HG03558 (cell line): ENCODE results near the gene FAM184A.
"Not testable (repeated sequence)": the region's sequence is repeated elsewhere in the genome, so short reads cannot be mapped to it uniquely, and the experiment has no call there.

Source experiments
- ATAC-seq: cut with Tn5 transposase; IDR thresholded peaks from one replicate; pipeline ENCODE4 v1.9.1; 2021; ENCODE audit warnings: moderate number of reproducible peaks; ENCODE audit not compliant: unreplicated experiment; ENCODE audit errors: extremely low read depth

FAM184A gene

DNA sequence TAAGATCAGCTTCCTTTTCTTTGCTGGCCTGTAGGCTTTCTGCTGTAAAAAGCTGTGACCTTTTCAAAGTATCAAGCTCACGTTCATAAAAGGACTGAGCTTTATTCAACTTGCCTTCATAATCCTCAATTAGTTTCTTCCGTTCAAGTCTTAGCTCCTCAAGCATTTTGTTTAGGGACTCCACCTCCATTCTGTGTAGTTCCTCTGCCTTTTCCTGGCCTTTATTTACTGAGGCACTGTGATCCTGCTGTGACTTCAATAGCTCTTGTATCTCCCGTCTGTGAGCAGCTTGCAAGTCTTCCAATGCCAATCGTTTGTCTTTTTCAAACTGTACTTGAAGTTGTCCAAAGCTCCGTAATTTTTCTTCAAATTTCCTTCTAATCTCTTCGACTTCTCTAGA is 54.4 kb downstream of the FAM184A start:
- ATAC-seq, result no peak

DNA sequence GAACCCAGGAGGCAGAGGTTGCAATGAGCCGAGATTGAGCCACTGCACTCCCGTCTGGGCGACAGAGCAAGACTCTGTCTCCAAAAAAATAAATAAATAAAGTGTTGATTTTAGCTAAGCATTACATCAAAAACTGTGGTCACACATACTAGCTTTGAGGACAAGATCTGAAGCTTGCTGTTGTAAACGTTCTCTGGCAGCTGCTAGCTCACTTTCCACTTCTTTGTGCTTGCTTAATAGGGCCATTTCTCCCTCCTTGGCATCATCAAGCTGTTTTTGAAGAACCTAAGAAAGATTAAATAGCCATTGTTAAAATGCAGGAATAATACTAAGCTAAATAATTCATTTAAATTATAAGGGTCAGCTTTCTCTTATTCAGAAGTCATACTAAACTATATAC is 55.7 kb downstream of the FAM184A start:
- no peak for ATAC-seq

DNA sequence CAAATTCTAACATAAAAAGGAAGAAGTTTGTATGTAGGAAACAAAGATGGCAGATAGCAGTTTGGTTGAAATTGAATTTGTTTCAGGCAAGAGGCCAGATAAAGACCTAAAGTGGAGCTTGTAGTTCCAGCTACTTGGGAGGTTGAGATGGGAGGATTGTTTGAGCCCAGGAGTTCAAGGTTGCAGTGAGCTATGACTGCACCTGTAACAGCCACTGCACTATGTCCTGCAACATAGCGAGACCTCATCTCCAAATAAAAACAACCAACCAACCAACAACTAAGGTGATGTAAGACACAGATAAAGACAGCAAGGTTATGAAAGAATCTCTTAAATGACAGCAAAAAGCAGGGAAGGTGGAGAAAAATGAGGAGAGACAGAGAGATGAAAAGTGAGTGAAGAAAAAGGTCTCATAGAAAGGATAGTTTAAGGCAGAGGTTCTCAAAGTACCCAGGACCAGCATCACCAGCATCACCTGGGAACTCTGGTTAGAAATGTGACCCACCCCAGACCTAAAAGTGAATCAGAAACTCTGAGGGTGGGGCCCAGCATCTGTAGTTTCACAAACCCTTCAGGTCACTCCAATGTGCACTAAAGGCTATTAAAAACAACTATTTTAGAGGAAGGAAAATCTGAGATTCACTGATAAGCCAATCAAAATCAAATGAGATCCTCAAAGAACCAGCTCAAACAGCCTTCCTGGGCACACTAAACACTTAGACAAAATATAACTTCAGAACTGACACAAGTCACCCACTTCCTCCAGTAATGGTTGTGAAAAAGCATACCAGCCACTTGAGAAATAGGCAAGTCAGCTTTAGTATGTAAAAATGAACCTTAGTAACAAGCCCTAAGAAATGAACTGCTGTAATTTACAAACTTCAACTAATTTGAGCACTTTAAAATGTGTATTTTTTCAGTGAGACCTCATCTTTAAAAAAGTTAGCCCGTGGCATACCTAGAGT is 57.6 kb downstream of the FAM184A start:
- ATAC-seq, result no peak

GRCh38 chr6:119015165-119015564 is 63.3 kb downstream of the FAM184A start:
- ATAC-seq, result not testable (repeated sequence)

DNA sequence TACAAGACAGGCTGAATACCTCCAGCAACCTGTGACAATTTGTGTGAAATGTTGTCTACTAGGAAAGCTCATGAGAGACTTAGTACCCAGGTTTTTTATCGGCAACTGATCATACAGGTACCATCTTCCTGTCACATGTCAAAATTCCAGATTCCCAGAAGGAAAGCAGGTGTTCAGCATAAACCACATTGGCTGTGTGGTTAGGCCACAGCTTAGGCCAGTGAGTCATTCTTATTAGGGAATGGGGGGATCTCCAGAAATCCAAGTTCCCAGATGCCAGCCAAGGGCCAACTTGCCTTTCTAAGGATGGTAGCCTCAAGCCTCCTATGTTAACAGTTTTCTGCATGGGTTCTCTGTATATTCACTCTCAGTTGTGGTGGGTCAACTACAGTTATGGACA is 65.9 kb downstream of the FAM184A start:
- no peak for ATAC-seq

DNA sequence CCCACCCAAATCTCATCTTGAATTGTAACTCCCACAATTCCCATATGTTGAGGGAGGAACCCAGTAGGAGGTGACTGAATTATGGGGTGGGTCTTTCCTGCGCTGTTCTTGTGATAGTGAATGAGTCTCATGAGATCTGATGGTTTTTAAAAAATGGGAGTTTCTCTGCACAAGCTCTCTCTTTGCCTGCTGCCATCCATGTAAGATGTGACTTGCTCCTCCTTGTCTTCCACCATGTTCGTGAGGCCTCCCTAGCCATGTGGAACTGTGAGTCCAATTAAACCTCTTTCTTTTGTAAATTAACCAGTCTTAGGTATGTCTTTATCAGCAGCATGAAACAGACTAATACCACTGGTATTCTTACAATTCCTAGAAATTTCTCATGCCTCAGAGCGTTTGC is 69.2 kb downstream of the FAM184A start:
- not testable (repeated sequence) for ATAC-seq

DNA sequence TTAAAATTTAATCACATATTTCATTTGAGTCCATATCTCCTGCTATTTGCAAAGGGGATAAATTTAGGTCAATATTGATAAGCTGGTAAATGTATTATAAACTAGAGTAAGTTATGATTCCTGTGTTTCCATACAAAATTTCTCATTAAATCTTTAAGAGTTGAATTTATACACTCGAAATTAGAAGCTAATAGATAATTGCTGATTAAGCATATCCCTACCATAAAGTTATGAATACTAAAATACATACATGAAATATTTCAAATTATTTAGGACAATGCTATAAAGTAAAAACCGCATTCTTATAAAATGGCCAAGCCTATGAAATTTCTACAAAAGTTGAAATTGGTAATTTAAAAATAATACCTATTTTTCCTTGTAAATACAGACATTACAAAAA is 71.5 kb downstream of the FAM184A start:
- ATAC-seq, result no peak

DNA sequence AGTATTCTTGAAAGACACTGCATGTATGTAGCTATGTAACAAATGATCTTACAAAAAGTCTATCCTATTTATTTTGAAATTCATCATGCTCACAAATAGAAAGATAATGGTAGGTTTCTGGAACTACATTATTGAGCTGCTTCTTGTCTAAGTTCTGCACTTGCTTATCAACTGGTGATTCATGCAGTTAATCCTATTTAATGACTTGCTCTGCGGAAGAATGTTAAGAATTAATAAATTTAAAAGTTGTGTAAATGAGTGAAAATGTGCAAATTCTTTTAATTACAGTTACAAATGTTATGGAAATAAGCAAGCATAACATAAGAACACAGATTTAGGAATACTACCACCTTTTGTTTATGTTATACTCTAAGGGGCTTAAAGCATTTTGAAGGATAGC is 76.4 kb downstream of the FAM184A start:
- no peak for ATAC-seq

- ATAC-seq, result no peak
Observed at GRCh38 chr6:118999494-119000040, 78.9 kb downstream of the FAM184A start.

- not testable (repeated sequence) for ATAC-seq
Observed at GRCh38 chr6:118997426-118997825, 81.0 kb downstream of the FAM184A start.

GRCh38 chr6:118996289-118996820 is 82.1 kb downstream of the FAM184A start:
- no peak for ATAC-seq

DNA sequence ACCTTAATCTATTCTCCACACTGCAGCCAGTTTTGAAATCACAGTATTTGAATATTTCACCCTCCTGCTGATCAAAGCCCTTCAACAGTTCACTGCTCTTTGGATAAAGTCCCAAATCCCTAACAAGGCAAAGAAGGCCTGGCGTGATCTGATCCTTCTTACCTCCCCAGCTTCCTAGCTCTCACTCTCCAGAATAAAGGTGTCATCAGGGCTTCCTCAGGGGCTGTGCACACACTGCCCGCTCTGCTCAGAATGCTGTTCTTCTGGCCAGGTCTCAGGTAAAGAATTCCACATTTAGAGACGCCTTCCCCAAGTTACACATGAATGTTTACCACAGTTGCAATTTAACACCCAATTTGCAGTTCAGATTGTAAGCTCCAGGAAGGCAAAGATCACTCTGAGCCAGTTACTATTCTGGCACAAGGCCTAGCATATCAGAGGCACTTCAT is 84.6 kb downstream of the FAM184A start:
- no peak for ATAC-seq

- ATAC-seq, result no peak
Observed at GRCh38 chr6:118993358-118993757, 85.1 kb downstream of the FAM184A start.

- ATAC-seq, result no peak
Observed at GRCh38 chr6:118992186-118992795, 86.2 kb downstream of the FAM184A start.

DNA sequence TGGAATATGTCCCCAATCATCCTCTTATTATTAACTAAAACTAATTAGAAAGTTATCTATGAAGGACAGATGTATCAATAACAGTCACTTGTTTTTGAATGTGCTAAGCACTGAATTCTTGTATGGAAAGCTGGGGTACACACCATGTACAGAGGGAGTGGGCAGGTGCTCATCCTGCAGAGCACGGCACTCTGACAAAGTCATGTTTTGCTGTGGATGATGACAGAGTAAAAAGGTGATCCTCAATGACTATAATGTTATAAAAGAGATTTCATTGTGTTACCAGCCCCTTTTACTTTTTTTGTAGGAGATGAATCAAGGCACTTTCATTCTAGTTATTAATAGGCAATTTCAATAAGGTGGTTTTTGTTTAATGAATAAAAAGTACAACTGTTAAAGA is 92.2 kb downstream of the FAM184A start:
- ATAC-seq, result no peak

GRCh38 chr6:118985123-118985830 is 93.2 kb downstream of the FAM184A start:
- ATAC-seq, result no peak

DNA sequence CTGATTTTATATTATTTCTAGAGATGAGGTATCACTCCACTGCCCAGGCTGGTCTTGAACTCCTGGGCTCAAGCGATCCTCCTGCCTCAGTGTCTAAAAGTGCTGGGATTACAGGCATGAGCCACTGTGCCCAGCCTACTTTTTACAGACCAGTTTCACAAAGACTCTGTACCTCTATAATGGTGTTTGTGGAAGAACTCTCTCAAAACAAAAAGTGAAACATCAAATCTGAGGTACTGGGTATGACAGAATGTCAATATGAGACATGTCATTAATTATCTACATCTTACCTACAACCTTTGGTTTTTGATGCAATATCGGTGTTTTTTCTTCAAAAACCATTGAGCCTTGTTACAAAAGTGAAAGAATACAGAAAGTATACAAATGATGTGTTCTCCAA is 94.1 kb downstream of the FAM184A start:
- no peak for ATAC-seq

GRCh38 chr6:118982575-118982911 is 95.9 kb downstream of the FAM184A start:
- no peak for ATAC-seq

DNA sequence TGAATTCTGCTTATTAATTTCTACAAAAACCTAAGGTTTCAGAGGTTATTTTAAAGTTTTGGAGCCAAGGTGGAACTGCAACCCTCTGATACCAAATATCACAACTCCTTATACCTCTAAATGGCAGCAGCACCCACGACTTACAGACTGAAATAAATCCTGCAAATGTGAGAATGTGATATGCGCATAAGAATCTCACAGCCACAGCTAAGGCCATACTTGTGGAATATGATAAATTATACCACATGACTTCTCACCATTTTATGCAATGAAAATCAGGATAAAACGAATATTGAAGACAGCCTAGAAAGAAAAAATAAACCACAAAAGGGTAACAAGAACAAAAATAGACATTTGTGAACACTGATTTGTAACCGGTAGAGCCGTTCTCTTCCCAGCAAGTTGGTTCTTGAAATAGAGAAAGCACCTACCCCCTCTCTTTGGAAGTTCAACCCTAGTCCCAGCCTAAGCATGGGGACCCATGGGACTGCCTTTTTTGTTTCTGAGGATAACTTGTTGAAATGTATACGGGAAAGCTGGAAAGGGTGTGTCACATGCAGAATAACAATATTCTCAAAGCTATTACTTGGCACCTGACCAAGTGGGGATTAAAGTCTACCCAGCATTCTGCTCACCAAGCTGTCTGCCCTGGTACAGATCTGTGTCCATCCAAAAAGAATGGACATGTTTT is 96.4 kb downstream of the FAM184A start:
- ATAC-seq, result no peak

GRCh38 chr6:118980063-118980462 is 98.4 kb downstream of the FAM184A start:
- ATAC-seq, result no peak
